Measurements from ENCODE around the gene METTL27.
"Not testable (repeated sequence)": the region's sequence is repeated elsewhere in the genome, so short reads cannot be mapped to it uniquely, and the experiment has no call there.

Gene METTL27

GRCh38 chr7:73869011-73869798, 26.9 kb upstream of the METTL27 start:
- DNase-seq (ENCODE audit: low read depth), result no peak

- DNase-seq (ENCODE audit: low read depth), result no peak
These were observed 24.1 kb upstream of the METTL27 start for GRCh38 chr7:73866446-73866767.

GRCh38 chr7:73865738-73866445, 23.6 kb upstream of the METTL27 start:
- no peak for DNase-seq (ENCODE audit: low read depth)

- DNase-seq (ENCODE audit: low read depth), result no peak
These were observed 22.8 kb upstream of the METTL27 start for GRCh38 chr7:73864981-73865711.

- DNase-seq (ENCODE audit: low read depth), result no peak
These were observed 19.0 kb upstream of the METTL27 start for GRCh38 chr7:73861305-73861704.

GRCh38 chr7:73860859-73861258, 18.5 kb upstream of the METTL27 start, which contains the start of gene TMEM270:
TSS of gene TMEM270 (plus strand) at chr7:73861159. CDS start at chr7:73861195, 36 bp downstream.
- DNase-seq (ENCODE audit: low read depth), result no peak

GRCh38 chr7:73858807-73859206, 16.5 kb upstream of the METTL27 start:
- no peak for DNase-seq (ENCODE audit: low read depth)

GRCh38 chr7:73856941-73857340, 14.6 kb upstream of the METTL27 start:
- no peak for DNase-seq (ENCODE audit: low read depth)

- DNase-seq (ENCODE audit: low read depth), result no peak
These were observed 10.2 kb upstream of the METTL27 start for GRCh38 chr7:73852500-73852899.

GRCh38 chr7:73851410-73852338, 9.4 kb upstream of the METTL27 start:
- DNase-seq (ENCODE audit: low read depth), result no peak

- no peak for DNase-seq (ENCODE audit: low read depth)
These were observed 8.5 kb upstream of the METTL27 start for GRCh38 chr7:73850781-73851207.

GRCh38 chr7:73847941-73848723, 5.8 kb upstream of the METTL27 start:
- no peak for DNase-seq (ENCODE audit: low read depth)

- DNase-seq (ENCODE audit: low read depth), result not testable (repeated sequence)
These were observed 3.4 kb upstream of the METTL27 start for GRCh38 chr7:73845701-73846195.

- DNase-seq (ENCODE audit: low read depth), result no peak
These were observed 2.6 kb upstream of the METTL27 start for GRCh38 chr7:73844848-73845460.

GRCh38 chr7:73844131-73844547, 1.8 kb upstream of the METTL27 start:
- no peak for DNase-seq (ENCODE audit: low read depth)

- DNase-seq (ENCODE audit: low read depth), result no peak
These were observed 638 bp downstream of the METTL27 start for GRCh38 chr7:73841689-73842066.

- DNase-seq (ENCODE audit: low read depth), result no peak
These were observed 1.5 kb downstream of the METTL27 start for GRCh38 chr7:73840715-73841379.

GRCh38 chr7:73839743-73840714, 2.3 kb downstream of the METTL27 start:
- DNase-seq (ENCODE audit: low read depth), result no peak

All from activated gamma-delta T cell treated with anti-CD3 and anti-CD28 coated beads, Interleukin-2, amount 50 U/mL, for 16 hours (primary cell).